Measurements from ENCODE around the gene HSDL1.

- TF ChIP-seq, protein P1, sequence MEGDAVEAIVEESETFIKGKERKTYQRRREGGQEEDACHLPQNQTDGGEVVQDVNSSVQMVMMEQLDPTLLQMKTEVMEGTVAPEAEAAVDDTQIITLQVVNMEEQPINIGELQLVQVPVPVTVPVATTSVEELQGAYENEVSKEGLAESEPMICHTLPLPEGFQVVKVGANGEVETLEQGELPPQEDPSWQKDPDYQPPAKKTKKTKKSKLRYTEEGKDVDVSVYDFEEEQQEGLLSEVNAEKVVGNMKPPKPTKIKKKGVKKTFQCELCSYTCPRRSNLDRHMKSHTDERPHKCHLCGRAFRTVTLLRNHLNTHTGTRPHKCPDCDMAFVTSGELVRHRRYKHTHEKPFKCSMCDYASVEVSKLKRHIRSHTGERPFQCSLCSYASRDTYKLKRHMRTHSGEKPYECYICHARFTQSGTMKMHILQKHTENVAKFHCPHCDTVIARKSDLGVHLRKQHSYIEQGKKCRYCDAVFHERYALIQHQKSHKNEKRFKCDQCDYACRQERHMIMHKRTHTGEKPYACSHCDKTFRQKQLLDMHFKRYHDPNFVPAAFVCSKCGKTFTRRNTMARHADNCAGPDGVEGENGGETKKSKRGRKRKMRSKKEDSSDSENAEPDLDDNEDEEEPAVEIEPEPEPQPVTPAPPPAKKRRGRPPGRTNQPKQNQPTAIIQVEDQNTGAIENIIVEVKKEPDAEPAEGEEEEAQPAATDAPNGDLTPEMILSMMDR (IDR thresholded peaks at IDR 0.05; ENCODE audit: low read depth, low read length), result no peak
- TF ChIP-seq EZH2phosphoT487 (IDR thresholded peaks at IDR 0.05; ENCODE audit: low read depth), result no peak
Measured at GRCh38 chr16:84144859-84145639, at the start of gene HSDL1, which contains the start of gene DNAAF1.
